GM21367 (cell line): ENCODE data around the gene TWNK.

Experiments
- ATAC-seq: cut with Tn5 transposase; IDR thresholded peaks from one replicate; pipeline ENCODE4 v1.9.1; 2021; ENCODE audit not compliant: unreplicated experiment

Gene TWNK

GRCh38 chr10:101010329-101010728 is 23.0 kb downstream of the TWNK start:
- no peak for ATAC-seq

GRCh38 chr10:101011517-101012423 is 24.4 kb downstream of the TWNK start:
- no peak for ATAC-seq

- ATAC-seq = peak; percentile 76
These were observed 25.4 kb downstream of the TWNK start for GRCh38 chr10:101012525-101013364.

DNA sequence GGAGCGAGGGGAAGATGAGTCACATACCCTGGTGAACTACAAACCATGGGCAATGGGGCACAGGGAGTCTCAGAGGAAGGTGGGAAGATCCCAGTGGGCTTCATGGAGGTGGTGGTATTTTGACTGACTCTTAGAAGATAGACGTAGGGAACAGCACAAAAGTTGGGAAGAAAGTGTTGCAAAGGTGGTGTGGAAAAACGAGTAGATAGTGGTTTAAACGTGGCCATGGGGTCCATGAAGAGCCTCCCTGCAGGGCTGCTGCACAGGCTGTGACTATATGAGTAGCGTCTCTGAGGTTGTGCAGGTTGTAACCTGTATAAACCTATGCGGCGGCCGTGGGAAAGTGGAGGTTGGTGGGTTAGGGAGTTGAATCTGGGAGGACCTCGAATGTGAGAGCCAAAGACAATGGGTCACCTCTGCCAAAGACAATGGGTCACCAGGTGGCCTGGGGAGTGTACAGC is 26.1 kb downstream of the TWNK start:
- no peak for ATAC-seq

DNA sequence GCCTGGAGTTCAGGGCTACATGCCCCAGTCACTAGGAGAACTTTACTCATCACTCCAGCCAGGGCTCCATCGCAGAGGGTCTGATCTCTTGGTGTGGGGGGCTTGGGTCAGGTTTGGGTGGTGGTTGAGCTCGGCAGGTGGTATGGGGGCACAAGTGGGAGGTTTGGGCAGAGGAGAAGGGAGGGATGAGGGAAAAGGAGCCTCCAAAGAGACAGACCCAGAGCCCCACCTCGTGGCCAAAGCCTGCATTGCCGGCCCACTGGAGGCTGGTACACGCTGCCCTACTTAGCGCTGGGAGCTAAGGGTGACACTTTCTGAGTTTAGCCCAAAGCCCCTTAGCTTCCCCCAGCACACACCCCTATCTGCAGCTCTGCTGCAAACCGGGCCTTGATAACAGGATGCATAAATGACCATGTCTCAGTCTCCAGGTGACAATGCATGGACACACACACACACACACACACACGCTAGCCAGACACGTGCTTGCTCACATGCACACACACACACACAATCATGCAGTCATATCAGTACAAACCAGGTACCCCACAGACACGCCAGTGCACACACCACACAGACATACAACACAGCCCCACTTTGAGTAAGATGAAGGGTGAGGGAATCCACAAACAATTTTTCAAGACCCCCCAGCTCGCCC is 27.0 kb downstream of the TWNK start:
- ATAC-seq = no peak

- ATAC-seq = no peak
These were observed 27.7 kb downstream of the TWNK start for GRCh38 chr10:101014966-101015581.

DNA sequence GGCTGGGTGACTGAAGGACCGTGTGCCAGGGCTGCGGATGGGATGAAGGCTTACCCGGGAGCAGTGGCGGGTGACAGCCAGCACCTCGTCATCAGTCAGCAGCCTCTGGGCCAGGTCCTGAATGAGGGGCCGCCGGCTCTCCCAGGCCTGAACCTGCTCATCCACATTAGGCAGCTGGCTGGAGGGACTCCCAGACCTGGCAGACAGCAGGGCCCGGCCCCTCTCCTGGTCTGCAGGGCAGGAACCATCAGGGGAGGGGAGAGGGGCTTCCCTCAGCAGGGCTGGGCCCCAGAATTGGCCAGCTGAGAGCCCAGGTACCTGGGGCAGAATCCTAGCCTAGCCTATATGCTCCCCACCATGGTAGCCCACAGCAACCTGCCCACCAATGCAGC is 28.2 kb downstream of the TWNK start:
- no peak for ATAC-seq

DNA sequence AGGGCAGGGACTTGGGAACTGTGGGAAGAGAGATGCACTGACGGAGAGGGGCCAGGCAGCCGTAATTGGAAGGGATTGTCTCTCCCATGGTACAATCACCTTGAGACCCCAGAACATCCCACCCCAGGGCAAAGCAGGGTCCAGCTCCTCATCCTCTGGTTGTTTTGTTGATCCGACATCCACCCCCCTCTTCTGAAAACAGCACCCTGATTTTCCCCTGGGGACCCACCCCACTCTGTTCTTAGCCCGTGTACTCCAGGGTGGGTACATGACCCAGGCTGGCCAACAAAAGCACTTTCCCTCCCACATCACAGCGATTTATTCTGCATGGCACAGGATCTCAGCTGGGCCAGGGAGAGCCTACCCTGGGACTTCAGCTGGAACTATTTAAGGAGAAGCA is 29.5 kb downstream of the TWNK start:
- no peak for ATAC-seq

DNA sequence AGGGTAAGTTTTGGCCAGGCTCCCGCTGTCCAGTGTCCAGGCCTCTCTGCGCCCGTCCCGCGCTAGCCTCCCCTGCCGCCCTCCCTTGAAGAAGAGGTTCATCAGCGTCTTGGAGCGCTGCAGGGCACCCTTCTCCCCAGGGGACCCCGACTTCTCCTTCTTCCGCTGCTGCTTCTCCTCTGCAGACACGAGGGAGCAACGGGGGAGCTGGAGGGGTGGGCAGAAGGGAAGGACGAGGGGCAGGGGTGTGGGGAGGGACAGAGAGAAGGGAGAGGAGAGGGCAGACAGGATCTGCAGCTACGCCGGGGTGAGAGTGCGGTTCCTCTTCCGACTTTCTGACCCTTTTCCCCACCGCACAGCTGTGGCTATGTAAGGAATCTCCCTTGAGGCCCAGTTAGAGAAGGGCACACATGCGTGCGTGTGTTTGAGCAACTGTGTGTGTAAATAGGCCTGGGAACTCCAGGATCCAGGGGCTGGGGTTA is 30.8 kb downstream of the TWNK start:
- ATAC-seq = no peak

DNA sequence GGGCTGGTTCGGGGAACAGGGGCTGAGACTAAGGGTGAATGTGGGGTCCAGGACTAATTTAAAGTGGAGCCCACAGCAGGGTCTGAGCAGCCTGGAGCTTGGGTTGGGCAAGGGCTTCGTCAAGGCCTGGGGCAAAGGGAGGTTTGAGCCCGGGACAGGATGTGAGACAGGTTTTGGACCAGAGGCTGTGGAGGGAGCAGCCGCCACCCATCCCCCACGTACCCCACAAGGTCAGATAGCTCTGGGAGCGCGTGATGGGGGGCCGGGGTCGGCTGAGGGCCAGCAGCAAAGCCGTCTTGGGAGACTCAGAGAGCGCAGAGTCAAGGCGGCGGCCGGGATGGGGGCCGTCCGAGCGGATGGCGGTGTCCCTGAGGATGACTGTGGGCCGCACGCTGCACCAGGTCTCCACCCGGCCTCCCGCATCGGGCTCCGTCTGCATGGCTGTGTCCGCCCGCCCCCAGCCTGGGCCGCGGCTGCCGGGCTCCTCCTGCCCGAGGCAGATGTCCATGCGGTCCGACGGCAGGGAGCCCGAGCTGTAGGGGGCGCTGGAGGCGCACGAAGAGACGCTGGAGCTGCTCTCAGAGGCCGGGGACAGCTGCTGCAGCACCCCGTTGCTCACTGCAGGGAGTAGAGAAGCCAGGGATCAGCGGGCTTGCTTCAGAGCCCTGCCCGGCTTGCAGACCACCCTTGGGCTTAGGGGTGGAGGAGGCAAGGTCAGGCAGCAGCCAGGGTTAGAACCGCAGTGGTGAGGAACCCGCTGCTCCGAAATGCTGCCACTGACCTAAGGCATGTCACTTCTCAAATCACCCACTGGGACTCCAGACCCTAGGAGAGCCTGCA is 31.5 kb downstream of the TWNK start:
- no peak for ATAC-seq

GRCh38 chr10:101019440-101019703 is 32.0 kb downstream of the TWNK start:
- no peak for ATAC-seq

DNA sequence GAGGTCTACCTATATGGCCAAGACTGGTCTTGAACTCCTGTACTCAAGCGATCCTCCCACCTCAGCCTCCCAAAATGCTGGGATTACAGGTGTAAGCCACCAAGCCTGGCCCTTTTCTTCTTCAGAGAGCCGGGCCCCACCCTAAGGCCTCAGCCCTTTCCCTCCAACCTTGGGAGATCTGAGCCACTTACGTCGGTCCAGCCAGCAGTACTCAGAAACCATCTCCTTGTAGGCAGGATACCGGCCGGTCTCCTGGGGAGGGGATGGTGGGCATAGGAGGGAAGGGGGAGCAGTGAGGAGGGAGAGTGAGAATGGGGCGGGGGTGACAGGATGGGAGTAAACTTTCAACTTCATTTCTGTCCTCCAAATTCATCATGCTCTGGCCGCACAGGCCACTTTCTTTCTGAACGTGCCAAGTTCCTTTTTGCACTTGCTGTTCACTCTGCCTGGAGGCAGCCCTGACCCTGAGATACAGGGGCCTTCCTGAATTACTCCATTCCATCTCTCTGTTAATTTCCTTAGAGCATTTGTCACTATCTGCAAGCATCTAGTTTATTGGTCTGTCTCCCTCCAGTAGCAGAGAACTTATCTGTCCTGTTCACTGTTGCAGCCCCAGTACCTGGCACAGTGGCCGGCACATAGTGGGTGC is 33.2 kb downstream of the TWNK start:
- no peak for ATAC-seq

- ATAC-seq = no peak
These were observed 33.9 kb downstream of the TWNK start for GRCh38 chr10:101021239-101021638.

DNA sequence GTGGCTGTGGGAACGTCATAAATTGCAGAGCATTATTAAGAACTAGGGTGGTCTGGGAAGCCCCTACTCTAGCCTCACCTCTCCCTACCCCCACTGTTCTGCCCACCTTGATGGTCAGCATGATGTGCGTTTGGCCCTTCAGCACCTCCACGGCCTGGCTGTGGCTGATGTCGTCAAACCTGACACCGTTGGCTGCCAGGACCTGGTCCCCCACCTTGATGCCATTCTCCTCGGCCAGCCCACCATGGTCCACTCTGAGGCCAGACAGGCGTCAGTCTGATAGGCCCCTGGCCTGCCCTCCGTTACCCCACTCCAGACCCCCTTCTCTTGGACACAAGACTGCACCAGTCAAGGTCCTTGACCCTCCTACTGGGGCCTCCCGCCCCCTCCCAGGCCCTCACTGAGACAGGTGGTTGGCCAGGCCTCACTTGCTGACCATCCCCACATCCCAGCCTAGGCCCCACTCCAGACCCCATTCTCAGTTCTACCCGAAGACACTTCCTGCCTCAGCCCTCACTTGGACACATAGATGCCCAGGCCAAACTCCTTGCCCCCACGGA is 34.4 kb downstream of the TWNK start:
- ATAC-seq = no peak

DNA sequence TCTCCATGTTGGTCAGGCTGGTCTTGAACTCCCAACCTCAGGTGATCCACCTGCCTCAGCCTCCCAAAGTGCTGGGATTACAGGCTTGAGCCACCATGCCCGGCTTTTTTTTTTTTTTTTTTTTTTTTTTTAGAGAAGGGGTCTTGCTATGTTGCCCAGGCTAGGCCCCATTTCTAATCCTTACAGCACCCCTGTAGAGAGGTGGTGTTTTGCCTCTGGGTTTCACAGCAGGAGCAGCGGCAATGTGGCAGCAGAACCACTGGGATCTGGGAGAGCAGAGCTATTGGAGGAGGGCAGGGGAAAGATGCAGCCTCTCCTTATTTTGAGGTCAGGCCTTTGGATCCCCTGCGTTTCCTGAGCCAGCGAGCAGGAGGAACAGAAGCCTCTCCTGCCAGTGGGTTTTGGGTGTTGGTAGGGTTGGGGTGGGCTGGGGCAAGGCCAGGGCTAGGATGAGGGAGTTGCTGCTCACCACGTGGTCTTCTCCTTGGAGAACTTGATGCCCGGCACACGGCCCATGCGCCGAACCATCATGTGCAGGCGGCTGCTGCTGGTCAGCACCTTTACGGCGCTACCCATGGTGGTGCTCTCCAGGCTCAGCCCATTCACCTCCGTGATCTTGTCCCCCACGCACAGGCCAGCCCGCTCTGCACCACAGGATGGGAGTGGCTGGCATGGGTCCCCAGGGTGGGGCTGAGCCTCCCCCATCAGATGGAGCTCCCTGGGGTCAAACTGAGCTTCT is 35.8 kb downstream of the TWNK start:
- ATAC-seq = no peak

- ATAC-seq = no peak
These were observed 39.9 kb downstream of the TWNK start for GRCh38 chr10:101027106-101027720.

DNA sequence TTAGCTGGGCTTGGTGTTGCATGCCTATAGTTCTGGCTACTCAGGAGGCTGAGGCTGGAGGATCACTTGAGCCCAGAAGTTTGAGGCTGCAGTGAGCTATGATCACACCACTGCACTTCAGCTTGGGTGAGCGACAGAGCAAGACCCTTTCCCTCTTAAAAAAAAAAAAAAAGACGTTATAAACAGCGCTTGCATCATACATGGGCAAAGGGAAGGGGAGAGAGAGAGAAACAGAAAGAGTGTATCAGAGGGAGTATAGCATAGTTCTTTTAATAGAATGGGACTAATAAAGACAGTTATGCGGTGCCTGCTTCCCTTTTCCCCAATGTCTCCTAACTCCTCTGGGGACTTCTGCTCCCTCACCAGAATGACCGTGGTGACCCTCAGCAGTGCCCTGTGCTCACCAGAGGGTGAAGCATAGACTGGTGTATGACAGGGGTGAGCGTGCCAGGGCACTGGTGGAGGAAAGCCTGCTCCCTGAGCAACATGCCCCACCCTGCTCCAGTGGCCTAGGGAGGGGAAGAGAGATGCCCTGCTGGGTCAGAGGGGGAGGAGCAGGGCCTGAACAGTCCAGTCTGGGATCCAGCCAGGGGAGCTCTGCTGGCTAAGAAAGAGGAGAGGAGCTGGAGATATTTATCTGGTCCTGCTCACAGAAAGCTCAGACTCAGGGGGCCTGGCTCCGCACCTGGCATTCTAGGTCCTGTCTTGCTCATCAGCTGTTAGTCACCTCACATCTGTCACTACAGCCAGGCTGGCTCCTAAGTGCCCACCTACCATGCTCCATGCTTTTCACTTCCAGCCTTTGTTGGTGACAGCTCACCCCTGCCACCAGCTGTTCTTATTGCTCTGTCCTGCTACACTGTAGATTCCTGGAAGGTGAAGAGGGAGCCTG is 41.3 kb downstream of the TWNK start:
- no peak for ATAC-seq
